Cardiac muscle cell (in vitro differentiated cells and primary cell): ENCODE data around the gene HS6ST3. TPM values are rescaled to one million over a fixed set of nuclear protein-coding genes. Genes with fewer than 3 reads are reported as not detected.
A peak's percentile ranks its signal among the peaks of the same experiment; 100 is the strongest.

Experiments
- DNase-seq, 2 donors: peaks; one replicate each; pipeline versions ENCODE4 v3.0.0 to v3.0.0-alpha.2; 2010 to 2017; ENCODE audit warnings: low read depth in 1 of 2, low spot score in 1 of 2
- H3K27ac ChIP-seq: fragments of 200-600 bp; sonication (generic); 2 replicates; pipeline ENCODE4 v1.5.1; 2016
- H3K27me3 ChIP-seq: fragments of 200-600 bp; sonication (generic); 2 replicates; pipeline ENCODE4 v1.6.0; 2016; ENCODE audit warnings: control low read depth
- H3K36me3 ChIP-seq: fragments of 200-600 bp; sonication (generic); 2 replicates; pipeline ENCODE4 v1.5.1; 2016; ENCODE audit warnings: control low read depth
- H3K4me1 ChIP-seq: fragments of 200-600 bp; sonication (generic); 2 replicates; pipeline ENCODE4 v1.8.1; 2017; ENCODE audit warnings: low read depth, mild to moderate bottlenecking, mixed run types
- H3K4me3 ChIP-seq: fragments of 200-600 bp; sonication (generic); 2 replicates; pipeline ENCODE4 v1.5.1; 2016; ENCODE audit warnings: mild to moderate bottlenecking
- H3K9me3 ChIP-seq: fragments of 200-600 bp; sonication (generic); 2 replicates; pipeline ENCODE4 v1.5.1; 2017; ENCODE audit warnings: low read depth, mild to moderate bottlenecking, control low read depth
- CTCF ChIP-seq: IDR thresholded peaks from 2 replicates; pipeline ENCODE4 v1.5.1; 2012; ENCODE audit warnings: low read depth, mild to moderate bottlenecking, low read length
- polyA plus RNA-seq: library from polyadenylated mRNA; unstranded; fragments of >200 nt; fragmentation: Nextera tagmentation; extraction: Ambion mirVana; gene quantifications from 2 replicates; pipeline ENCODE4 v1.2.1, GENCODE V29; 2016
- total RNA-seq: library from RNA; depleted of rRNA; stranded (reverse); fragments of >200 nt; gene quantifications from 2 replicates; pipeline ENCODE4 v1.2.3, GENCODE V29; 2016

Gene HS6ST3
- total and polyA plus RNA-seq, 2 experiments from 2014 or later = 0.38 to 0.39 TPM

GRCh38 chr13:96086736-96087135, 3.2 kb upstream of the HS6ST3 start:
- TF ChIP-seq CTCF = no peak
- H3K27ac ChIP-seq = no peak overlapping the region
- H3K36me3 ChIP-seq = no peaks in the 10 kb centered on the region
- H3K27me3 ChIP-seq = peaks cover 50% of the 10 kb centered on the region
- H3K4me1 ChIP-seq = no peaks in the 10 kb centered on the region
- H3K4me3 ChIP-seq = no peak overlapping the region
- no peaks in the 10 kb centered on the region for H3K9me3 ChIP-seq
- no peak for DNase-seq

- Histone ChIP-seq H3K9me3 (no peaks in the 10 kb centered on the region), H3K4me3 (no peak overlapping the region), H3K27ac (no peak overlapping the region), H3K4me1 (no peaks in the 10 kb centered on the region), H3K27me3 (peaks cover 74% of the 10 kb centered on the region), H3K36me3 (no peaks in the 10 kb centered on the region)
- no peak for TF ChIP-seq CTCF
- no peak for DNase-seq
Measured at GRCh38 chr13:96089139-96089538, 768 bp upstream of the HS6ST3 start.

GRCh38 chr13:96090240-96091101, 564 bp downstream of the HS6ST3 start:
- Histone ChIP-seq H3K4me1 (no peaks in the 10 kb centered on the region), H3K27ac (no peak overlapping the region), H3K4me3 (peak overlapping the region; percentile 39), H3K36me3 (no peaks in the 10 kb centered on the region), H3K27me3 (peaks cover 86% of the 10 kb centered on the region), H3K9me3 (no peaks in the 10 kb centered on the region)
- no peak for TF ChIP-seq CTCF
- peak; percentile 11 to 57 for DNase-seq

GRCh38 chr13:96091164-96092117, 1.5 kb downstream of the HS6ST3 start:
- Histone ChIP-seq H3K4me3 (peak overlapping the region; percentile 39), H3K27ac (no peak overlapping the region), H3K4me1 (no peaks in the 10 kb centered on the region), H3K27me3 (peaks cover 92% of the 10 kb centered on the region), H3K36me3 (no peaks in the 10 kb centered on the region), H3K9me3 (no peaks in the 10 kb centered on the region)
- peak; percentile 7 to 17 for DNase-seq
- TF ChIP-seq CTCF = no peak

- Histone ChIP-seq H3K4me3 (no peak overlapping the region), H3K27ac (no peak overlapping the region), H3K27me3 (peaks cover 73% of the 10 kb centered on the region), H3K36me3 (no peaks in the 10 kb centered on the region), H3K4me1 (no peaks in the 10 kb centered on the region), H3K9me3 (no peaks in the 10 kb centered on the region)
- TF ChIP-seq CTCF = no peak
- no peak for DNase-seq
Measured at GRCh38 chr13:96093296-96094006, 3.5 kb downstream of the HS6ST3 start.
